SW 1271 (cell line): ENCODE results near the gene IL17B.

Experiments
- DNase-seq, 2 experiments: peaks; one replicate each; lab custom pipeline; 2025; lab: John Stamatoyannopoulos, UW

The IL17B gene

DNA sequence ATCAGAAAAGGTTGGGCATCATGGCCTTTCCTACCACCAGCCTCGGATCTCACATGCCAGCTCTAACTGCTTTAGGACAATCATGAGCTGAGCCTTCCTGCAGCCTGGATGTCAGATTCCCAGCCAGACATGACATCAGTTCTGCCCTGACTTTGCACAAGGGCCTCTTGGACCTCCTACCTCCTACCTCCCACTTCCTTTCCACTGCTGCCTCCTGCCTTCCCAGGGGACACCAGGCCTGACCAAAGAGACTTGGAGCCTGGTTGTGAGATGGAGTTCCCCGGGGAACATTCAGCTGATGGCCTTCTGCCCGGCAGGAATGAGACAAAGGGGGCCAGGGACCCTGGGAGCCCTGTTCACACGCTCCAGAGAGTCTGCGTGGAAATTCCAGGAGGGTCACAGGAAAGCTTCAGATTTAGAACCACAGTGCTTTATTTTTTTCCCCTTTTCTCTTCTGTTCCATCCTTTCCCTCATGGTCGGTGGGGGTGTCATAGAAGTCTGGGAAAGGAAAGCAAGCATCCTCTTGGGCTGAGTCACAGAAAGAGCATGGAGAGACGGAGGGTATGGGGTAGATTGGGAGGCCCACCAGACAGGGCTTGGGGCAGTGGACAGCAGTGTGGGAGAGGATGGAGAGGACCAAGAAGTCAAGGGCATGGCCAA lies 35.4 kb upstream of the IL17B start:
- DNase-seq = no peak

DNA sequence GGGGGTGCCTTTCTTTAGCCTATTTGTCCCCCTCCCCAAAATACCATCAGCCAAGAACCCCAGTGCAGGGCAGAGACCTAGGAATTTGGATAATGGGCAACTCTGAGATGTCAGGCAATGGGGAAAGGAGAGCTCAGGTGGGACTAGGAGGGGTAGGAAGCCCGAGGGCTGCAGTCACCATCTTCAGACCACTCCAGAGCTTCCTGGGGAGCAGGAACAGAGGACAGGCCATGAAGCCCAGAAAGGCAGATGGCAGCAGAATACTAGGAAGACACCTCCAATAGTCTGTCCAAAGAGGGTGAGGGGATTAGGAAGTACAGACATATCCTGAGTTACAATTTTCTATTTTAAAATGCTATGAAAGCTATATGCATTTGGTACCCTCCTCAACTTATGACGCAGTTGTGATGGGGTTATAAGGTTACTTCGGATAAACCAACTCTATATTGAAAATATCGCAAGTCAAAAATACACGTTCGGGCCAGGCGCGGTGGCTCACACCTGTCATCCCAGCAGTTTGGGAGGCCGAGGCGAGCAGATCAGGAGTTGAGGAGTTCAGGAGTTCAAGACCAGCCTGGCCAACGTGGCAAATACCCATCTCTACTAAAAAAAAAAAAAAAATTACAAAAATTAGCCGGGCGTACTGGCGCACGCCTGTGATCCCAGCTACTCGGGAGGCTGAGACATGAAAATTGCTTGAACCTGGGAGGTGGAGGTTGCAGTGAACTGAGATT lies 34.6 kb upstream of the IL17B start:
- no peak for DNase-seq

DNA sequence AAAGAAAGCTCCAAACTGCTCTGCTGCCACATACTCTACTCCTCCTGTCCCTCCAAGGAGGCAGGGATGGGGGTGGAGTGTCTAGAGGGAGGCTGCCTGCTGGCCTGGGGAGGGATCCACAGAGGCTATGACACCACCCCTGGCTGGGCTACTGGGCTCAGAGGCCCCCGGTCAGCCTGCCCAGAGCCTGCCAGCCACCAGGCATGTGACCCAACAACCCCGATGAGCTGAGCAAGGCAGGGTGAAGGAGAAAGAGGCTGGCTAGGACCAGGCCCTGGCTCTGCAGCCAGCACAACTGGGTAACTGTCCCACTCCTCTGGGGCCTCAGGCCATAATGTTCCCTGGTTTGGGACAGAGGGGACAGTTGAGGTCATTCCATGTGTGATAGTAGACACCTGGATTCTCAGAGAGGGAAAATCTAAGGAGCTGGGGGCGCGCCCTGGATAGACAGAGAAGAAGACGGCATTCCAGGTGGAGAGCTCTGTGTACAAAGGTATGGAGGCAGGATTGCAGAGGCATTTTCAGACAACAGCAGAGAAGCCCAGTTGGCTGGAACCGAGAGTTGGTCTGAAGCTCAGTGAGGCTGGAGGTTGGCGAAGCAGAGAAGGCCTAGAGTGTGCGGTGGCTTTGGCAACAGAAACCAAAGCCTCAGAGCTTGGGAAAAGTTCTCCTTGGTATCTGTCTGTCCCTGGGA lies 33.8 kb upstream of the IL17B start:
- no peak for DNase-seq

DNA sequence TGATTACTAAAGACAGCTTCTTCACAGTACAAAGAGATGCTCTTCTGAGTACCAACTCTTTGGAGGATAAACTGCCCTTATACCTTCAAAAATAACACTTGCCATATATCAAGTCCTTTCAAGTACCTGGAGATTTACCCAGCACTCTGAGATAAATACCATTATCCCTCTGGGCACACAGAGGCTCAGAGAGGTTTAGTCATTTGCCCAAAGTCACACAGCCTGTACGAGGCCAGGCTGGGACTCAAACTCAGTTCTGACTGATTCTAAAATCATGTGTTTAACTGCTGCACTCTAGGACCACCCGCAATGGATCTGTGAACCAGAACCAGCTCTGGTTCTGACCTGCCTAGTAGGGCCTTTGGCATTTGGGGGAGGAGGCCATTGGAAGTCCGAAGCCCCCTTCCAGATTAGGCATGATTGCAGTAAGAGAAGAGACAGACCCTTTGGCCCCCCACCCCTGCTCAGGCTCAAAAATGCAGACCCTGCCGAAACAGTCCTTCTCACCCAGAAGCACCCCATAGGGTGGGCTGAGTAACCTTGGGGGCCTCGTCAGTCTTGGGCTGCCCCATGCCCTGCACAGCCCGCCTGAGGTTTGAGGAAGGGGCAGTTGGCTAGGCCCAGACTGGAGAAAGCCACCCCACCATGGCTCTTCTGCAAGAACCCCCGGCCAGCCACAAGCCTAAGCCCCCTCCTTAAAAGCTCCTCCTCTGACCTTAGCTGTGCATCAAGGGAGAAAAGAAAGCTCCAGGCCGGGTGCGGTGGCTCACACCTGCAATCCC lies 32.8 kb upstream of the IL17B start:
- DNase-seq = no peak

DNA sequence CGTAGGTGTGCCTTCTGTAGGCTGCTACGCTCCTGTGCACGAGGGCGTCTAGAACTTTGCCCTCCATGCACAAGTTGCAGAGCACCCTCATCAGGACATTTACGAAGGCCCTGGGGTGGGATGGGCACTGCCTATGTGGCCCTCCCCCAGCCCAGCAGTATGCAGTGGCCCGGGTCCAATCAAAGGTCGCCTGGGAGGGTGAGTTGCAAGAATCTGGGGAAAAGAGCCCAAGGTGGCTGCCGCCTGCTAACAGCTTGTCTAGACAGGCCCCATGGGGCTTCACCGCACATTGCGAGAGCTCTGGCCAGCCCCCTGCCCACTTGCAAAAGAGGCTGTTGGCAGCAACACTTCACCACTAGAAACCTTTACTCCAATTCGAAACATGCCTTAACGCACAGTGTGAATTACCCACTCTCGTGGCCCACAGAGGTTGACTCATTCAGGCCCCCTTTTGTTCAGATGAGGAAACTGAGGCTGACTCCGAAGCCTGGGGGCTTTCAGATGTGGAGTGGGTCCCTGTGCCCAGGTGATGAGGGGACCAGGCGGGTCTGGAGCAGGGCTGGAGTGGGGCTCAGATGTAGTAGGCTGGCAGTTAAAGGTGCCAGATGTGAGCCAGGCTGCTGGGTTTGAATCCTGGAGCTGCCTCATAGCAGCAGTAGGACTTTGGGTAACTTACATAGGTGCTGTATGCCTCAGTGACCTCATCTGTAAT lies 31.8 kb upstream of the IL17B start:
- DNase-seq = no peak

DNA sequence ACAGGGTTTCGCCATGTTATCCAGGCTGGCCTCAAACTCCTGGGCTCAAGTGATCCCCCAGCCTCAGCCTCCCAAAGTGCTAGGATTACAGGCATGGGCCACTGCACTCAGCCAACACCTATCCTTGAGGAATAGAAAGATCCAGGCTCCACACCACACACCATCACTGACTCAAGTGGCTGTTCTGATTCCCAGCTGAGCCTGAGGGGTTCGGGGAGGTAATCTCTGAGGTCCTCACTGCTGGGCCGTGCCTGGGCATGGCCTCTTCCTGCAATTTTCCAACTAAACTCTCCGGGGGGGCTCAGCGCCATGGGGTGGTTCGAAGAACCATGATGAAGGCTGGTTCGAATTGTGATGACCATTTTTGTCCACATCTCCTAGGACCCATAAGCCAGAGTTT lies 31.0 kb upstream of the IL17B start:
- no peak for DNase-seq

DNA sequence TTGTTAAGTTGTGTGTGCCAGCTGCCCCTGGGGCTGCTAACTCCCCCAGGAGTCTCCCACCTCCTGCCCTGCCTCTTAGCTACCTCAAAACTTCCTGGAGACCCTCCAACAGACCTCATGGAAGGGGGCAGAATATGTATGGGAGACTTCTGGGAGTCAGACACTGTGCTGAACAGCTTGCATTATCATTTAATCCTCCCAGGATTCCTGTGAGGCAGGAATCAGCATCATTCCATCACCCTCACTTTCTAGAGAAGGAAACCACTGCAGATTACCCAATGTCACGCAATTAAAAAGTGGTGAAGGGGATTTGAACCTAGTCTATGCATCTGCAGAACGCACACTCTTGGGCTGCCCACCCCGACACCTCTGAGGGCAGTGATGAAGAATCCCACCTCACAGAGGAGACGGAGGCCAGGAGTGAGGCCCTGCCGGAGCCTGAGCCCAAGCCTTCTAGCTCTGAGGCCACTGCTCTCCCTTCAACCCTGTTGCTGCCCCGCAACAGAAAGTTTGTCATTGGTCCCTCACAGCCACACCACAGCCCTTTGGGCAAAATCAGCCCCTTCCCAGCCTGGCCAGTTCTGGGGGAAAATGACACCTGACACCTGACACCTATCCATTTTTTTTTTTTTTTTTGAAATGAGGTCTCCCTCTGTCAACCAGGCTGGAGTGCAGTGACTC lies 30.3 kb upstream of the IL17B start:
- DNase-seq = no peak

DNA sequence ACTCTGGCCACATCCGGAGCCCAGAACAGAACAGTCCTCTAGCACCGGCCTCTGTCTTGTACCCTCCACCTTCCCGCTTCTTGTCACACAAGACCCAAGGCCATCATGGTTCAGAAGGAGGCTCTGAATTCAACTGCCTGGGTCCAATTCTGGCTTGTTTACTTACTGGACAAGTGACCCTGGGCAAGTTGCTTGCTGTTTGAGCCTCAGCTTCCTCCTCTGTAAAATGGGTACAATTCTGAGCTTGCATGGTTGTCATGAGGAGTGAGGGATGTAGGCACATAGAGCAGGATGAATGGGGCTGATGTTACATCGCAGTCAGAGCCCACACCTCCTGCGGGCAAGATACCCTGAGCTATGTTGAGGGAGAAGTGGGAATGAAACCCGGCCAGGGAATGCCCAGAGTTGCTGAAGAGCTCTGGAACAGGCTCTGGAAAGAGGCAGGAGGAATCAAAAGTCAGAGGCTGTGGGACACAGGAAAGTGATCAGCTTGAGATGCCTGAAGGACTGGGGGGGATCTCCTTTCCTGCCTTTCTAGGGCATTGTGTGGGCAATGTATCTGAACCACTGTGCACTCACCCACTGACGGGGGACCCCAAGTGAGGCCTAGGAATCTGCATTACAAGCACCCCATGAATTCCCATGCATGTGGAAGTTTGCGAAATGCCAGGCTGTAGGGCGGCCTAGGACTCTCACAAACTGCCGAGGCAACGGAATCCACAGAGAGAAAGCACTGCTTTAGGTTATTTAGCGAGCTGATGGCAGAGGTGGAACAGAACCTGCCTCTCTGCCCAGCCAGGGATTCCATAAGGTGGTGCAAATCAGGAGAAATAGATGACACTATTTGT lies 29.4 kb upstream of the IL17B start:
- DNase-seq = no peak

DNA sequence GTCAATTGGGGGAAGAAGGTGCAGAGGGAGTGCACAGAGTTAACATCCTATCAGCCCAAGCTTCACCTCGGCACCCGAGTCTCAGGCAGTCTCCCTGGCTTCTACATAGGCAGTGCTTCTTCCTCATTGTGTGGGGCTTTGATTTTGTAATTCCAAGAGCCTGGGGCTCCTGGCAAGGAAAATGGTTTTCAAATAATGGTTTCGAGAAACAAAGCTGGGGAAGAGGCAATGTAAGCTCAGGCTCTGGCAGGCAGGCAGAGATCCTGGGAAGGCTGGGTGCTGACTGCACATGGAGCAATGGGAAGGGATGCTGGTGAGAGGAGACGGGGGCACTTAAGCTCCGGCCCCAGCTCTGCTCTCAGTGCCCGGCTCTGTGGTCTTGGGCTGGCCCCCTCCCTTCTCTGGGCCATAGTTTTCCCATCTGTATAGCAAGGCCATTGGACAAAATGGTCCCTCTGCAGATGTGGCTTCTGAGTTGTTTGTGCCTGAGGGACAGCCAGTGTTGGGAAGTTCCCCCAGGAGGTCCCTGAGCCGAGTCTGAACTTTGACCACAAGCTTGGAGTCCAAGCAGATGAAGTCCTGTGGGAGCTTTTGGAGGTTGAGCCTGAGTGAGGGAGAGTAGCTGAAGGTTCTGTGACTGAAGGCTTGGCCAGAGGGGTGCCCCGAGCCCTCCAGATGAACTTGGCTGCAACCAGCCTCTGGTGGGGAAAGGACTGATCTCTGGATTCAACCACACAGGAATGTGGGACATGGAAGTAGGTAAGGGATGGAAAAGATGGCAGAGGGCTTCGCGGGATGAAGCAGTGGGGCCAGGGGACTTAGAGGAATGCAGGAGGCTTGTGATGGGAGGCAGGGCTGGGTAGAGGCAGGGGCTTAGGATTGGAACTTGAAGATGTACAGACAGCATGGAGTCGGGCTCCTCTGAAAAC lies 28.5 kb upstream of the IL17B start:
- DNase-seq = no peak

DNA sequence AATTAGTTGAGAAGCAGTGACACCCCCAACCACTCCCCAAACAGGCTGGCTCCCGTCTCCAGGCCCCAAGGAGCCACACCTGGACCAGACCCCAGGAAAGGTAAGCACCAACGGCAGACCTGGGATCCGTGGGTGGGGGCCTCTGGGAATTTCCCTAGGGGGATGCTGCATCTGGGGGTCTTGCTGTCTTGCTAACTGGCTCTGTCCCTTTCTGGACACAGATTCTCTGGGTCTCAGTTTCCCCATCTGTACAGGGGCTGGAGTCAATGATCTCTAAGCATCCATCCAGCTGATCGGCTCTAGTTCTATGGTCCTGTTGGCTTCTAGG lies 27.9 kb upstream of the IL17B start:
- no peak for DNase-seq

DNA sequence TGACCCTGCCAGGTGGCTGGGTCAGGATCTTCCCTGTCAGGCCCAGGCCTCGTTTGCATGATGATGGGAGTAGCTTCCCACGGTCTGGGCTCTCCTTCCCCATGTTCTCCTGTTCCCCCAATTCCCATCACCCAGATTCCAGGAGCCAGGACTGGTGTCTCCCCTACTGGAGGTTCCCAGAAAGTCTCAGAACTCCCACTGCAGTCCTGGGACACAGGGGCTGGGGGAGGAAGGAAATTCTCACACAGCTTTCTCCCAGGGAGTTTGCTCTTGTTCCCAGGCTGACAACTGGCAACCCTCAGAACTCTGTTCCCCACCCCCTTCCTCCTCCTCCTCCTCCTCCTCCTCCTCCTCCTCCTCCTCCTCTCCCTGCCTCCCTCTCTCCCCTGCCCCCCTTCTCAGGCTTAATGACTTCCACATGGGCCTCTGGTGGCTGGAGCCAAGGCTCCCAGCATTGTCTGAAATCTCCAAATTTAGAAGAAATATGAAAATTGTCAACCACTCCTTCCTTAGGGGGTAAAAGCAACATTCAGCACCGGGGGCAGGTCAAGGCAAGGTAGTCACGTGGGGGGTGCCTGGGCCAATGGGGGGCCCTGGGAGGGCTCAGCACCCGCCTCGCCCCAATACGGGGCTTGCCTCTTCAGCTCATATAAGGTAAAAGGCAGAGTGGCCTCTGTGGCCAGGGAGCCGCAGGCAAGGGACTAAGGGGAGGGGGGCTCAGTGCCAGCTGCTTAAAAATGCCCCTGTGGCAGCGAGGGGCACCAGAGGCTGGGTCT lies 27.3 kb upstream of the IL17B start:
- no peak for DNase-seq

DNA sequence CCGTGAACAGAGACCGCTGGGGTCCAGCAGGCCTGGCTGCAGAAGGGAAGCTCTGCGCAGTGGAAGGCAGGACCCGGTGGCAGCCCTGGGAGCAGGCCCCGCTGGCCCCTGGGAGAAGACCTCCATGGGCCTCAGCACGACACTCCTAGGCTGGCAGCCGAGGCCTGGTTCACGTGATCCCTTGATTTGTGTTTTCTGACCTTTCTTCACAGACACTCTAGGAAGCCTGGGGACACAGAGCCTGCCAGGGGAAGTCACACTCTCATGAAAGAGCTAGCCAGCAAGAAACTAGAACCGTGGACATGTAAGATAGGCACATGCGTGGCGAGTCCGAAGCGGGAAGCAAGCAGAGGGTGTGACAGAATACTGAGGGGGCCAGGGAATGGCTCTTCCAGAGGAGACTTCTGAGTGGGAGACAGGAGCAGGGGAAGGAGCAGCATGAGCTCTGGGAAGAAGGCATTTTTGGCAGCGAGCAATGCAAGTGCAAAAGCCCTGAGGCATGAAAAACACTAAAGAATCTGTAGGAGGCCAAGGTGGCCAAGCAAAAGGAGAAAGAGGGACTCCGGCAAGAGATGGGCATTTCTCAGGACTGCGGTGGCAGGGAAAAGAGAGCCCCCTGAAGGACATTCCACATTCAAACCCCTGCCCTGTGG lies 26.6 kb upstream of the IL17B start:
- DNase-seq = no peak

DNA sequence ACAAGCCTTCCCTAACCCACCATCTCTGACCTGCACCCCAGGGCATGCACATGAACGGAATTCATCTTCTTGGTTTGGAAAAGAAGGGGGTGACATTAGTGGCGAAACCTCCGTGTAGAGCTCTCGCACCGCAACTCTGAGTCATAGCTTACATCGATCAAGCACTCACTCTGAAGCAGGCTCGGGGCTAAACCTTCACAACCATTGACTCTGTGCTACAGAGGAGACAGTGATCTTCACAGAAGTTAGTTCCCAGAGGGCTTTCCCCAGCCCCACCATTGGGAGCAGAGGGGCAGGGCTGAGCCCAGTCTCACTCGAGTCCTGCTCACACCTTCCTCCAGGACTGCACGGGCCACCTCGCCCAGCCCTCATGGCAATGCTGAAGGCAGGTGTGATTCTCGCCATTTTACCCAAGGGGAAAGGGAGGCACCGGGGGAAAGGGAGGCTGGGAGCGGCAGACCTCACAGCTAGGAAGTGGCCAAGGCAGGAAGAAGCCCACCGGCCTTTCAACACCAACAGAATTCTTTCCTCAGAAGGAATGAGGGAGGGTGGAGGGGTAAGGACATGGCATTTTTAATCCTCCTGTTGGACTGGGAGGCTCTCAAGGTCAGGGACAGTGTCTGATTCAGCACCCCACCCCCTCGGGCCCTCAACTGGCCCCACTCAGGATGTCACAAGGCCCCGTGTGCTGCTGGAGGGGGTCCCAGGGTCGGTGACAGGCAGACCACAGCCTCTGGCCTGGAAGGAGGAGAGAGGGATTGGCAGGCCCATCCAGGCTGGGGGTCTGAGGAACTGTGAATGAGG lies 25.9 kb upstream of the IL17B start:
- no peak for DNase-seq

DNA sequence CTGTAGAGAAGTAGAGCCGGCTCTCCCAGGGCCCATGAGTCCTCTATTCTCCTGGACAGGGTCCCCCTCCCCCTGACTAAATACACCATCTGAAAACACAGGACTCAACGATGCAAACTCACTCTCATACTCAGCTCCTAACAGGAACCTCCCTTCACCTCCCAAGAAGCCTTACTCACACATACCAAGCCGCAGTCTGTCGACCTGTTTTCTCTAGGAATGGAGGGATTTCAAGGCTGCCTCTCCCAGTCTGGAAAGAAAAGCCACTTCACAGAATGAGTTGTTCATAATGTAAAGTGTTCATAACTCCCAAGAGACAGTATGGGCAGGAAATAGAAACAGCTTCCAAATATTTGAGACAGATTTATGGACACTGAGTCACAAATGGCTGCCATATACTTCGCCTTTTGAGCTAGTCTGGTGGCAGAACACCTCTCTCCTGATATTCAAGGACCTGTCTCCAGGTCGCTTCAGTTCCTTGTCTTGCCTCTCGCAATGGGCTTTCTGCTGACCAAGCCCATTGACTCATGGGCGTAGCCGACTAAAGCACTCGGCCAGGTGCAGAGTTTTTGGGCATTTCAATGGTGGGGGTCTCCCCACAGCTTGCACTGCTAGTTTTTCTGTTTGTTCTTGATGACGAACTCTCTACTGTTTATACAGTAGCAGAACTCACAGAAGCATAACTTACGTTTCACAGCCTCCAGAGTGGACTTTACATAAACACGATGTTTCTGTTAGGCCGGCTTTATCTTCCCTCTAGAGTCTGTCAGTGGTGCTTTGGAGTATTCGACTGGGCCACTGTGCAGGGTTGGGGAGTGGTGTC lies 25.0 kb upstream of the IL17B start:
- no peak for DNase-seq

DNA sequence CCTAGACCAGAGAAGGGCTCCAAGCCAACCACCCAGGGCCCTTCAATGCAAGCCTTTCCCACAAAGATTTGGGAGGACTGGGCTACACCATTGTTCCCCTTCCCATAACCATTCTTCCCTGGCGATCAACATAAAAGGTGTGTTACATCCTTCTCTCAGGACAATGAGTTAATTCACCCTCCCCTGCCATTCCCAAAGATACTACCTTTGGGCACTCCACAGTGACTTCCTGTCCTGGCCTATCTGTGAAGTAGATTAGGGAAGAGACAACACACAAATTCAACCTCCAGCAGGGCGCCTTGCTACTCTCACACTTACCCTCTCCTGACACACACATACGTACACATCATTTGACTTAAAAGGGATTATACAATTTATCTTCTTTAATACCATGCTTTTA lies 23.2 kb upstream of the IL17B start:
- no peak for DNase-seq

DNA sequence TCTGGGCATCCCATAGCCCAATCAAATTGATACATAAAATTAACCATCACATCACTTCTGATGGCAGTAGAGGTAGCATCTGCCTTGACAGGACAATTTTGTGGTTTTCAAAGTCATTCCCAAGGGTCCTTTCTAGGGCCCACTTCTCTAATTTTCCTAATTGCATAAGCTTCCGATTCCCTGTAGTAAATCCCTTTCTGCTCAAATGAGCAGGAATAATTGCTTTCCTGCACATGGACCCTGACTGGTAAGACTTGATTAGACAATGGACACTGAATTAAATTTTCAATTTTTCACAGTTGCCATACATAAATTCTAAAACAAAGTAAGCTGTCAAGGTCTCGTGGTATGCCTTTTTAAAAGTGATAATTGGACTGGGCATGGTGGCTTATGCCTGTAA lies 22.0 kb upstream of the IL17B start:
- DNase-seq = no peak
